ENCODE data around the gene ATP23.

The ATP23 gene

DNA sequence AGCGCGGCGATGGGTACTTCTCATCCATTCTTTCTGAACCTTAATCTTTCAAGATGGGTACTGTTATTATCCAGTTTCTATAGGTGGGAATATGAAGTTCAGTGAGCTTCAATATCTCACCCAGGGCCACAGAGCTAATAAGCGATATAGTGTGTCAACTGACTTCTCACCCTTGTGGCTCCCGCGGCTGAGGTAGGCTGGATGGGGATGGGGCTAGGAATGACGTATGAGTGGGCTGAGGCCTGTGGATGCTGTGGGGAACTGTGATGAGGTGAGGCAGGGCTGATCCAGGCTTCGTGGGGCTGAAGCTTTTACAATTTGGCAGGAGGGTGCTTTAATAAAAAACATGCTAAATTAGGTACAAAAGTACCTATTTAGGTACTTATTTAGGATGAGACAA is 32.9 kb upstream of the ATP23 start:
- DNase-seq (ENCODE audit: low read depth): no peak

DNA sequence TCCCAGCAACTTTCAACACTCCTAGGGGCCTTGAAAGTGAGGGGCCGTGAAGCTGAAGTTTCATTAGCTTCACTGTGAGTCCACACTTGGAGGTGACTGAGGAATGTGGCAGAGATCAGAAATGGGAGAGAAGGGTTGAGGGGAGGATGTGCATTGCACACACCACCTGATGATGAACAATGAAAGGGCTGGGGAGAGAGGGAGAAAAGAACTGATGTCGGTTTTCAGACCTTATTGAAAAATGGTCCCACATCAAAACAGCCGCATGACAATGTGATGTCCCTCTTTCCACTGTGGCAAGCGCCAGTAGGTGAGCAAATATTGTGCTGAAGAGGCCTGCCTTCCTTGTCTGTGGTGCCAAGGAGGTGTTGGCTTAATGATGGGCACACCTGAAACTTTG is 32.3 kb upstream of the ATP23 start:
- DNase-seq (ENCODE audit: low read depth): no peak

DNA sequence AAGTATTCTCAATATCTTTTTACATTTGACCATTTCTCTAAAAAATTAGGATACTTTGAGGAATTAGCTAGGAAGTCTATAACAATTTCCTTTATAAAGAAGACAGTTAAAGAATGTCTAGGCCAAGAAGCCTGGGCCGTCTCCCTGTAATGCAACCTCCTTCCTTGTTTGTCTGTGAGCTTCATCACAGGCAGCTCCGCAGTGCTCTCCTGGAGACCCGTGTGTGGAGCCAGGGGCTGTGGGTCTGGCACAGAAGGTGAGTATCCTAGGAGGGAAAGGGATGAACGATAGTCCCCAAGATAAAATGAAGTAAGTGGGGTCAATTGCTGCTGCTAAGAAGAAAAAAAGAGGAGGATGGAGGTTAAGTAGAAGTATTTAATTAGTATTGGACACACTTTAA is 31.8 kb upstream of the ATP23 start:
- DNase-seq (ENCODE audit: low read depth): no peak

DNA sequence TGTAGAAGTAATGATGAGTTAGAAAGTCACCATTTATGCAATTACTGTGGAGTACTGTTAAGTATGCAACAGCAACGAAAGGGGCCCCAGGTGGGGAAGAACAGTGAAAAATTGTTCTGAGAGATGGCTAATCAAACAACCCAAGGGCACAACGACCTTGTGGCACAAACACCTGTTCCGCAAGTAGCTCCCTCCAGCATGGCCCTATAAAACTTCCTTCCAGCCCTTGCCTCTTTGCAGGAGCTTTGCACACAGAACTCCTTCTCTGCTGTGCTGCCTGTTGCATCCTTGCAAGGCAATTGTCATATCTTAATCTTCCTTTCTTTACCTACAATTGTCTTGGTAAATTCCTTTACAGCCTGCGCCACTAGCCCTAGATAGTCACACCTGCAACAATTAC is 23.2 kb upstream of the ATP23 start:
- DNase-seq (ENCODE audit: low read depth): no peak

DNA sequence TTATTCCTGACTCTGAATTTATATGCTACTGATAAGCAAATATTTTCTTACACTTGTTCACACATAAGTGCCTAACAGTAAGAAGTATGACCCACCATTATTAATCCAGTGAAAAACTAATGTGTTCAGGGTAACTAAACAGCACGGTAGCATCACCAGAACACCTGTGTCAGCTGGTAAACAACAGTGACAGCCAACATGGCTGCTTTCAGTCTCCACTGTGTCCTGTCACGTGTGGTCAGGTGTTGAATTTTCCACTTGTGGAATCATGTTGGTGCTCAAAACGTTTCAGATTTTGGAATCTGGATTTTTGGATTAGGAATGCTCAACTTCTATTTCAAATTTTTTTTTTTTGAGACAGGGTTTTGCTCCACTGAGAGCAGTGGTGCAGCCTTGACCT is 14.3 kb upstream of the ATP23 start:
- no peak for DNase-seq (ENCODE audit: low read depth)

DNA sequence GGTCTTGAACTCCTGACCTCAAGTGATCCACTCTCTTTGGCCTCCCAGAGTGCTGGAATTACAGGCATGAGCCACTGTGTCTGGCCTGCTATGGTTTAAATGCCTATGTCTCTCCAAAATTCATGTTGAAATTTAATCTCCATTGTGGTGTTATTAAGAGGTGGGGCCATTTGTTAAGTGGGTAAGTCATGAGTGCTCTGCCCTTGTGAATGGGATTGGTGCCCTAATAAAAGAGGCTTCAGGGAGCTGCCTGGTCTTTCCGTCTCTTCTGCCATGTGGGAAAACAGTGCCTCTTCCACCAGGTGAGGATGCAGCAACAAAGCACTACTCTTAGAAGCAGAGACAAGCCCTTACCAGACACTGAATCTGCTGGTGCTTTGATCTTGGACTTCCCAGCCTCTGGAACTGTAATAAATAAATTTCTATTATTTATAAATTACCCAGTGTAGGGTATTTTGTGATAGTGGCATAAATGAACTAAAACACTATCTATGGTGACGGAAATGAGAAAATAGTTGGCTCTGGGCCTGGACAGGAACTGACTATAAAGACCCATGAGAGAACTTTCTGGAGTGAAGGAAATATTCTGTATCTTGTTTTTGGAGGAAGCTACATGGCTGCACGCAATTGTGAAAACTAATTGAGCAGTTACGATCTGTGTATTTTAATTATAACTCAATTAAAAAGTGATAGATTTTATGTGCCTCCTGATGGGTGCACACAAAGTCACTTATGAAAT is 12.1 kb upstream of the ATP23 start:
- DNase-seq (ENCODE audit: low read depth): no peak

DNA sequence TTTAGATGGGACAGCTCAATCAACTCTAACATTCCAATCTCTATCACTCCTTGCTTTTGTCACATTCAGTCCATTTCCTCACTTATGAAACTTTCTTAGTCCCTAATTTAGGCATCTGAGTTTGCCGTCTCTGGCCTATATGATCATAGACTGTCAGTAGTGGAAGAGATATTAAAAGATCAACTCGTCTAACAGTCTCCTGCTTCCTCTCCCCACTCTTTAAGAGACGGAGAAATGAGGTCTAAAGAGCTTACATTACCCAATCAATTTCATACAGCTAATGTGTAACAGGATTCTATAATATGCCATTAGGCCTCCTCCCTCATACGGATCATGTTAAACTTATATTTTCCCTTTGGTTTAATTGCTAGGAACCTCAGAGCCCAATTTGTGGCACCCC is 6.5 kb upstream of the ATP23 start:
- no peak for DNase-seq (ENCODE audit: low read depth)

DNA sequence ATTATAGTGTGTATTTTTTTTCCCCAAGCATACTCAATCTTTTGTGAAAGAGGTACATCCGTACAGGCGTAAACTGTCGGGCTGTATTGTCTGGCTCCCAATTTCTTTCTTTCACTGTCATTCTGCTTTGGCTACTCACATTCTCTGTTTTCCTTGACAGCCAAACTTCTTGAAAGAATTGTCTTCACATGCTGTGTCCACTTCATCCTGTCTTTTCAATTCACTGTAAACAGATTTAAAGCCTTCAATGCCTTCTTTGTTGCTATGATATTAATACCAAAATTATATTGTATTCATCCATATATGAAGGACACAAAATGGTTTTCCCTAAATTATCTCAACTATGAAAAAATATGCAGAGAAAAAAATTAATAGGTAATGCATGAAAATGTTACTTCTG is 6.0 kb upstream of the ATP23 start:
- DNase-seq (ENCODE audit: low read depth): no peak

DNA sequence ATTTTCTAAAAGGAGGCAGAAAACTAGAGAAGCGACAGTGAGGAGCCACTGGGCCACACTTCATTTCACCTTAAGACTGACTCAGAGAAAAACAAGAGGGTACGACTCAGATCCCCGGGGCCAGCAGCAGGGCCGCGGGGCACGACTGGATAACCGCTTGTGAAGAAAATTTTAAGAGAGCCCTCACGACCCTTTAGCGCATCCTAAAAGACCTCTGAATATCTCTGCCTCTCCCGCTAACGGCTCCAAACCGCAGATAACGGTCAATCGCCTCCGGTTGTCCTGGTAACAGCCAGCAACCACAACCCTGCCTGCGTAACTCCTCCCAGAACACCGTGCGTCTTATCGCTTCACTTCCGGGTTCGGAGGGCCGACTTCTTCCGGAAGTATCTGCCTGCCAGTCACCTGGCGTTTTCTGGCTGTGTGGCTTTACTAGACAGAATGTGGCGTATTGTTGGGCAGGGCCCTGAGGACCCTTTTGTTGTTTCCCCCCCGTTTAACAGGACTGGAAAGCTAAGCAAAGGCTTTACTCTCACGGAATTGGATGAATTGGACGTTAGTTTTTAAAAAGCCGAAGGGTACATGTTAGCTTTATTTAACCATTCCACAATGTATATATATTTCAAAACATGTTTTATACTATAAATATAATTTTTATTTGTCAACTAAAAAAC is 5.4 kb upstream of the ATP23 start:
- peak; percentile 84 for DNase-seq (ENCODE audit: low read depth)

DNA sequence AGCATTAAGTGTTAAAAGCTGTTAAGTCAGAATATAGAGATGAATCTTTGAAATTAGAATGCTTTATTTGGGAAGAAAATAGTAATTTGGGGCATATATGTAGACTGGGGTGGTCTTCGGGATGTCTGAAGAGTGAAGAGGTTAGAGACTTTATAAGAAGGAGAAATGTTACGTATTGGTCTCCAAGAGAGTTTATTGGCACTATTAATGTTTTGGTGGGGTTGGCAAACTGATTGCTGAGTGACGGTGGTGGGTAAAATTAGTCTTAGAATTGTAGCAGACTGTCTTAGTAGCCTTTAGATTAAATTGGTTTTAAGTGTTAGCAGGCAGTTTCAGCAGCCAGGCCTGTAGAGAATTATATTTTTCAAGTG is 4.9 kb upstream of the ATP23 start:
- no peak for DNase-seq (ENCODE audit: low read depth)

DNA sequence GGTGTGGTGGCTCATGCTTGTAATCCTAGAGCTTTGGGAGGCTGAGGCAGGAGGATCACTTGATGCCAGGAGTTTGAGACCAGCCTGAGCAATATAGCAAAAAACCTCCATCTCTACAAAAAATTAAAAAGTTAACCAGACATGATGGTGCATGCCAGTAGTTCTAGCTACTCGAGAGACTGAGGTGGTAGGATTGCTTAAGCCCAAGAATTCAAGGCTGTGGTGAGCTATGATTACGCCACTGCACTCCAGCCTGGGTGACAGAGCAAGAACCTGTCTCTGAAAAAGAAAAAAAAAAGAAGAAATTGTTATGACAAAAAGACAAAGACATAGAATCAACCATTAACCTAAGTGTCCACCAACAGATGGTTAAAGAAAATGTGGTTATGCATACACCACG is 2.1 kb upstream of the ATP23 start:
- no peak for DNase-seq (ENCODE audit: low read depth)

DNA sequence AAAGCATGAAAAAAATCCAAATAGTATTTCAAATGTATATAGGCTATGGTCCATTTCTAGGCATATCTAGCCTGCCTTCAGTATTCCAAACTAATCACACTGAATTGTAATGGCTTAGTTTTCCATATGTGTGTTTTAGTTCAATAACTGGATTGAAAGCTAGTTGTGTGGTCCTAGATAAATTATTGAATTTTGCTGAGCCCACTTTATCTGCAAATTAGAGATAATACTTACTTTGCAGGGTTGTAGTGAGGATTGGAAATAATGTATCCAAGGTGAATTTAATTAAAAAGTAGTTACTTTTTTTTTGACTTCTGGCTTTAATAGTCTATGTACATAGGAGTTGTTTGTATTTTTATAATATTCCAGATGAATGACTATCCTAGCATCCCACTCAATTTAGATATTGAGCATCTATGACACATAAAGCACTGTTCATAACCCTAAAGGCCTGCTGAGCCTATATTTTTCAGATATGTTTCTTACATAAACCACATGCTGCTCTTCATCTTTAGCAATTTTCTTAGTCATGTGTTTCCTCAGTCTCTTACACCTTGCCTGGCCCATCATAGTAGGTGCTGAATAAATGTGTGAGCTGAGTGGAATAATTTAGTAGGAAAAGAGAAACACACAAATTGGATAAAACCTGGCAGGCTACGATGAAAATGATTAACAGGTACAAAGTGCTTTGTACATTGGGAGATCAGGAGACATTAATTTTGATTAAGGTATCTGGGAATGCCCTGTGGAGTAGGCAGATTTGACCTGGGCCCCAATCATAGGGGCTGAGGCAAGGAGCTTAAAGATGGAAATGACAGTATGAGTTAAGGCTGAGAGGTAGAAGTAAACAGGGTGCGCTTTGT is 1.1 kb upstream of the ATP23 start:
- DNase-seq (ENCODE audit: low read depth): no peak

DNA sequence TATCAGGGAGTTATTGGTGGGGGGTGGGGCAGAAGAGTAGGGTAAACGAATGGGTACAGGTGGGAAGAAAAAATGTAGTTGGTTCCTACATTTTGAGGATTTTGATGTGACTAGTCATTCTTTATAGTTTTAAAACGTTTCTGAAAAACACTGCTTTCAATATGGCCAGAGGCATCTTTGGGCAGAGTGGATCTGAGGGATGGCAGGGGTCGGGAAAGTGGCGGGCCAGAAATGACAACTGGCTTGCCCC is 527 bp upstream of the ATP23 start:
- no peak for DNase-seq (ENCODE audit: low read depth)

DNA sequence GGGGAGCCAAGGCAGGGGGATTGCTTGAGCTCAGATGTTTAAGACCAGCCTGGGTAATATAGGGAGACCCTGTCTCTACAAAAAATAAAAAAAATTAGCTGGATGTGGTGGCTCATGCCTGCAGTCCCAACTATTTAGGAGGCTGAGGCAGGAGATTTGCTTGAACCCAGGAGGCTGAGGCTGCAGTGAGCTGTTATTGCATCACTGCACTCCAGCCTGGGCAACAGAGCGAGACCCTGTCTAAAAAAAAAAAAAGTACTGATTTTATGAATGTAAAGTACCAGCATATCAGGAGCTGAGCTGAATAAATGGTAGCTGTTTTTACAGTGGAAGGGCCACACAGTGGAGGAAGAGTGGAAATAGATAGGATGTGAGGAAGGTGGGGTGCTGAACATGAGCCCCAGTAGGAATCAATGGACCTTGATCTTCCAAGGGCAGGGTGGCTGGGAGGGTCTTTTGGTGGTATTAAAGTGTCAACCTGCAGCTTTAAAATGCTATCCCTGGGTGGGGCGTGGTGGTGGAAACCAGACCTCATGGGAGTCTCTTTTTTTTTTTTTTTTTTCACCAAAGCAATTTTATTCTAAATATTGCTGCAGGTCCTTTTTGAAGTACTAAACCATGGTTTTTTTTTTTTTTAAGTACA is 2.2 kb downstream of the ATP23 start:
- DNase-seq (ENCODE audit: low read depth): no peak

DNA sequence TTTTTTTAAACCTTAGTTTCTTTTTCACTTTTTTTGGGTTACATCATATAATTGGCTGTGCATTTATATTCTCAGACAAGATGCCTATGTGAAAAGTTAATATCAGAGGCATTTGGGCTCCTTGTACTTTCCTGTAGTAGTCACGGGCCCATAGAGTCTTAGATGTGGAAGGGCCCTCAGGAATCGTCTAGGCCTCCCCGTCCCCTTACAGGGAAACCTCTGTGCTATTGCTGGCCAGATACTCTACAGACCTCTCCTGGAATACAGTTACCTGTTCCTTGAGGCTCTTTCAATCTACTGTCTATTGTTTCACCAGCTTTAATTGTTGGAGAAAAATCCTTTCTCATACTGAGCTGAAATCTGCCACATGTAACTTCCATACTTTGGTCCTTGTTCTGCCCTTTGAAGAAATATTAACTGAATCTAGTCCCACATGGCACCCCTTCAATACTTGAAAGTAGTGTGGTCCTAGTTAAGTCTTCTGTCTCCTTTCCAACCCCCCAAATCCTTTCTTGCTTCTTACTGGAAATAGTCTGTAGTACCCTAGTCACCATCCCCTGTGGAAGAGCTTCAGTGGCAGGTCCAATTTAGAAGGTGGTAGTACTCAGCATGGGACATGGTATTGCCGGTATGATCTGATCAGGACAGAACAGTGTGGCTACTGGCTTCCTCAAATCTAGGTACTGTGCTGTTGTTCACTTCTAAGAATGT is 3.1 kb downstream of the ATP23 start:
- no peak for DNase-seq (ENCODE audit: low read depth)

DNA sequence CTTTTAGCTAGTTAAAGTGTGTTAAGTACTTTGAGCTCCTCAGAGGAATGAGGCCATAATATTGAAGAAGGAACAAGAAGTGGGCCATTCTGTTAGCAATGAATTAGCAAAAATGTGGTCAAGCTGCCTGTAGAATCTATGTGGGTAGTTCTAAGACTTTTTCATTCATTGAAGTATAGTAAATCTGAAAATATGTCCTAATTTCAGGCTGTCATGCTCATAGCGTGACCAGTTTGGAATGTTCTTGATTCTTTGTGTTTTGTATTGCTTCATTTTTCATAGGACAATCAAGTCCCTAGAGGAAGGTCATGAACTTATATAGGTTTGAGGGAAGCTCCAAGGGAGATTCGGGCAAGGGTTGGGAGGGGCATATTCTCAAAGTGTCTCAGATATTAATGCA is 11.4 kb downstream of the ATP23 start:
- no peak for DNase-seq (ENCODE audit: low read depth)

DNA sequence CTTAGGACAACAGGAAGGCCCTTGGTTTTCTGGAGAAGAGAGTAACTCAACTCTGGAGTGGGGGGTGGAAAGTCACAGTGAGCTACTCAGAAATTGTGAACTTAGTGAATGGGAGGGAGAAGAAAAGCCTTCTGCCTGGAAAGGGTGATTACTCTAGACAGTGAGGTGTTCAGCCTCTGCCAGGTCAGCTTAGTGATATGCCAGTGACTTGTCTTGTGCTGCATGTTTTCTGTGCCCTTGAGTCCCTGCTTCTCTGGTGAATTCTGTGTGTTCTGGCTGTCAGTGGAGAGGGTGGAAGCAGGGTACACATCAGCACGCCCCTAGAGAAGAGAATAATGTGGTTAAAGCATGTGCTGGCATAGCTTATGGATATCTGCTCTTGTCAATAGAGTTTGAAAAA is 13.4 kb downstream of the ATP23 start:
- DNase-seq (ENCODE audit: low read depth): no peak

DNA sequence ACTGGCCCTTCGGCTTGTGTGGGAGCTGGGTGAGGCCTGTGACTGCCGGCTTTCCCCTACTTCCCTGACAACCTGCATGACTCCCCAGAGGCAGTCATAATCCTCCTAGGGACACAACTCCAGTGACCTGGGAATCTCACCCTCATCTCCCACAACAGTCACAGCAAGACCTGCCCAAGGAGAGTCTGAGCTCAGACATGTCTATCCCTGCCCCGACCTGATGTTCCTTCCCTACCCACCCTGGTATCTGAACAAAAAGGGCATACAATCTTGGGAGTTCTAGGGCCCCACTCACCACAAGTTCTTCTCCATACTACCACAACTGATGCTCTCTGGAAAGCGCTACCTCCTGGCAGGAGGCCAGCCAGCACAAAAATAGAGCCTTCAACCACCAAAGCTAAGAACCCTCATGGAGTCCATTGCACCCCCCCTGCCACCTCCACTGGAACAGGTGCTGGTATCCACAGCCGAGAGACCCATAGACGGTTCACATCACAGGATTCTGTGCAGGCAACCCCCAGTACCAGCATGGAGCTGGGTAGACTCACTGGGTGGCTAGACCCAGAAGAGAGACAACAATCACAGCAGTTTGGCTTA is 16.8 kb downstream of the ATP23 start:
- no peak for DNase-seq (ENCODE audit: low read depth)

DNA sequence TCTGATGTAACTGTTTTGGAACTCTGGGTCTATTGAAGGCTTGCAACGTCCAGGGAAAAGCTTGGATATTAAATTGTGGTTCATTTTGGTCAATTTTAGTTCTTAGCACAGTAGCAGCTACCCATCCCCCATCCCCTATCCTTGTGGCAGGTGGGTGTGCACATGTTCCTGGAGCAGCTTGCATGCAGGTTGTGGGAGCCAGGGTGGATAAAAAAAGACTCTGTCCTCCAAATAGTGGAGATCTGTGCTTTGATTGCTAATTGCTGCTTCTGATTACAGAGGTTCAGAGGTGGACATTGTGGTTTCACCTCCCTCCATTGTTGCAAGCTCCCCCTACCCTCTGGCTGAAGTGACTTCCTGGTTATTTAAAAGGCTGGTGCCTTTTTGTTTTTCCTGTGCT is 23.1 kb downstream of the ATP23 start:
- no peak for DNase-seq (ENCODE audit: low read depth)

DNA sequence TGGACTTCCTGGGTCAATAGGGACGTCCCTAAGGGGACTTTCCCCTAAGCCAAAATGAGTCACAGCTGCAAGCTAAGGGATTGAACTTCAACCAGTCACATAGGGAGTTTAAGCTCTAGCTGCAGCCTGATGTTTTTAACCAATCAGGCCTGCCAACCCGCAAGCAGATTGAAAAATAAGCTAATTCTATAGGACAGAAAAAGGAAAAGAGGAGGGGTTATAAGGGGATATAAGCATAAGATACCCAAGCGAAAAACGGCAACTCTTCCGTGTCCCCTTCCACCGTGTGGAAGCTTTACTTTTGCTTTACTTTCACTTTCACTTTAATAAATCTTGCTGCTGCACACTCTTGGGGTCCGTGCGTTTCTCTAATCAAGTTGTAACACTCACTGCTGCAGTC is 24.4 kb downstream of the ATP23 start:
- no peak for DNase-seq (ENCODE audit: low read depth)

DNA sequence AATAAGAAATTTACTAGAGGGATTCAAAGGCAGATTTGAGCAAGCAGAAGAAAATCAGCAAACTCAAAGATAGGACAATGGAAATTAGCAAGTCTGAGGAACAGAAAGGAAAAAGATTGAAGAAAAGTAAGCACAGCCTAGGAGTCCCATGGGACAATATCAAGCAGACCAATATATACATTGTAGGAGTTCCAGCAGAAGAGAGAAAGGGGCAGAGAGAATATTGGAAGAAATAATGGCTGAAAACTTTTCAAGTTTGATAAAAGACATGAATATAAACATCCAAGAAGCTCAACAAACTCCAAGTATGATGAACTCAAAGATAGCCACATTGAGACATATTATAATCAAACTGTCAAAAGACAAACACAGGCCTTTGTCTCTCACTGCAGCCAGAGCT is 25.2 kb downstream of the ATP23 start:
- no peak for DNase-seq (ENCODE audit: low read depth)
